GM18511 (cell line): Measurements from ENCODE around the gene RXRA.

Experiments
- ATAC-seq: cut with Tn5 transposase; IDR thresholded peaks from one replicate; pipeline ENCODE4 v1.9.1; 2021; ENCODE audit warnings: mild to moderate bottlenecking, moderate library complexity; ENCODE audit not compliant: unreplicated experiment

The RXRA gene

GRCh38 chr9:134325813-134326723 lies at the start of gene RXRA:
Gene RXRA, plus strand, starts transcription at chr9:134326455. Its CDS starts 177 bp downstream, at chr9:134326632.
- no peak for ATAC-seq

GRCh38 chr9:134278286-134278685 lies 48.0 kb upstream of the RXRA start:
- ATAC-seq, result no peak

GRCh38 chr9:134278974-134279640 lies 47.1 kb upstream of the RXRA start:
- no peak for ATAC-seq

- no peak for ATAC-seq
Measured at GRCh38 chr9:134282138-134282650, 44.1 kb upstream of the RXRA start.

GRCh38 chr9:134283111-134283515 lies 43.1 kb upstream of the RXRA start:
- ATAC-seq, result no peak

- ATAC-seq, result no peak
Measured at GRCh38 chr9:134283692-134284265, 42.5 kb upstream of the RXRA start.

- ATAC-seq, result no peak
Measured at GRCh38 chr9:134284273-134284672, 42.0 kb upstream of the RXRA start.

GRCh38 chr9:134284741-134285140 lies 41.5 kb upstream of the RXRA start:
- no peak for ATAC-seq

GRCh38 chr9:134285215-134285845 lies 40.9 kb upstream of the RXRA start:
- ATAC-seq, result no peak

- ATAC-seq, result no peak
Measured at GRCh38 chr9:134286471-134287245, 39.6 kb upstream of the RXRA start.

GRCh38 chr9:134287591-134288491 lies 38.4 kb upstream of the RXRA start:
- ATAC-seq, result no peak

GRCh38 chr9:134288746-134289145 lies 37.5 kb upstream of the RXRA start:
- ATAC-seq, result no peak

- no peak for ATAC-seq
Measured at GRCh38 chr9:134289241-134289875, 36.9 kb upstream of the RXRA start.

- ATAC-seq, result no peak
Measured at GRCh38 chr9:134290603-134291451, 35.4 kb upstream of the RXRA start.

GRCh38 chr9:134291452-134291881 lies 34.8 kb upstream of the RXRA start:
- no peak for ATAC-seq

GRCh38 chr9:134291961-134292871 lies 34.0 kb upstream of the RXRA start:
- no peak for ATAC-seq

GRCh38 chr9:134293031-134293521 lies 33.2 kb upstream of the RXRA start:
- no peak for ATAC-seq
